Fibroblast of the conjunctiva (primary cell): Measurements from ENCODE around the gene MLST8.

Source experiments
- DNase-seq: peaks from one replicate; pipeline ENCODE4 v3.0.0-alpha.2; 2010; ENCODE audit warnings: low read depth

MLST8 gene

DNA sequence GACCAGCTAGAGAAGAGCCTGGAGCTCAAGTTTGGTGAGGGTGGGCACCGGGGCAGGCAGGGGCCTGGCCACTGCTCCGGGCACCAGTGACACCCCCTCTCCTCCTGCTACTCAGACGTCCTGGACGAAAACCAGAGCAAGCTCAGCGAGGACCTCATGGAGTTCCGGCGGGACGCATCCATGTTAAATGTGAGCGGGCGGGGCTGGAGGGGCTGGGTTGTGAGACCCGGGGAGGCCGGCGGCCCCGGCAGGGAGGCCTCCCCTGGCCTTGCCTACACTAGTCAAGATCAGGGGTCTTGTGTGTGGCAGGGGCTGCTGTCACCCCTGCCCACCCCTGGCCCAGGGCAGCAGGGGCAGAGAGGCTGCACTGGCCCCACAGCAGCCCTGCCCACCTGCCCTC lies 31.9 kb upstream of the MLST8 start:
- DNase-seq = no peak

- DNase-seq = no peak
Observed at GRCh38 chr16:2173916-2174315, 31.3 kb upstream of the MLST8 start.

- no peak for DNase-seq
Observed at GRCh38 chr16:2174396-2175131, 30.7 kb upstream of the MLST8 start.

DNA sequence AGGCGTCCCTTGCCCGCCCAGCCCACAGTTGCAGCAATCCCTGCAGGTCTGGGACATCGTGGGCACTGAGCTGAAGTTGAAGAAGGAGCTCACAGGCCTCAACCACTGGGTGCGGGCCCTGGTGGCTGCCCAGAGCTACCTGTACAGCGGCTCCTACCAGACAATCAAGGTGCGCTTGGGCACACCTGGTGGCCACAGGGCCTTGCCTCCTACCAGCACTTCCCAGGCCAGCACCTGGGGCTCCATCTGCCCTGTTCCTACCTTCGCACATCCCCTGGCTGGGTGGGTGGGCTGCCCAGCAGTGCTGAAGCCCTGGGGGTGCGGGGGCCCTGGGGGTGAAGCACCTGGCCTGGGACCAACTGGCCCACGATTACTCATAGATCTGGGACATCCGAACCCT lies 29.8 kb upstream of the MLST8 start:
- no peak for DNase-seq

DNA sequence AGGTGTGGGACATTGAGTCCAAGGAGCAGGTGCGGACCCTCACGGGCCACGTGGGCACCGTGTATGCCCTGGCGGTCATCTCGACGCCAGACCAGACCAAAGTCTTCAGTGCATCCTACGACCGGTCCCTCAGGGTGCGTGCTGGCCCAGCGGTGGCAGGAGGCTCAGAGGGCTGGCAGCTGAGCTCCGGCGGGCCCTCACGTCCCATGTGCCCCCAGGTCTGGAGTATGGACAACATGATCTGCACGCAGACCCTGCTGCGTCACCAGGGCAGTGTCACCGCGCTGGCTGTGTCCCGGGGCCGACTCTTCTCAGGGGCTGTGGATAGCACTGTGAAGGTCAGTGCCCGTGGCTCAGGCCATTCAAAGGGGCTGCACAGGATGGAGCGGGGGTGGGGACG lies 29.2 kb upstream of the MLST8 start:
- no peak for DNase-seq

GRCh38 chr16:2177101-2177500 lies 28.2 kb upstream of the MLST8 start:
- no peak for DNase-seq

DNA sequence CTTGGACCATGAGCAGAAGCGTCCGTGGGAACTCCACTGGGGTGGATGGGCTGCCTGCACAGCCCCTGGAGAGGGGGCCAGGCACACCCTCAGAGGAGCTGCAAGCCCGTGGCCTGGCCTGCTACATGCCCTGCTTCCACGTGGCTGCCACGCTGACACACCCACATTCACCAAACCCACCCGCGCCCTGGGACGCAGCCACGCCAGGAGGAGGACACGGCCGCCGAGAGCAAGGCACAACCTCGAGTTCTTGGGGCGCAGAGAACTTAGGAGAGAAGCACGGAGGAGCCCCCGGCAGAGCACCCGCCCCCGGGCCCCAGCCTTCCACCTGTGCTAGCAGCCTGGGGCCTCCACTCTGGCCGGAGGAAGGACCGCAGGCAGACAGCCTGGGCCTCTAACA lies 27.7 kb upstream of the MLST8 start:
- DNase-seq = no peak

DNA sequence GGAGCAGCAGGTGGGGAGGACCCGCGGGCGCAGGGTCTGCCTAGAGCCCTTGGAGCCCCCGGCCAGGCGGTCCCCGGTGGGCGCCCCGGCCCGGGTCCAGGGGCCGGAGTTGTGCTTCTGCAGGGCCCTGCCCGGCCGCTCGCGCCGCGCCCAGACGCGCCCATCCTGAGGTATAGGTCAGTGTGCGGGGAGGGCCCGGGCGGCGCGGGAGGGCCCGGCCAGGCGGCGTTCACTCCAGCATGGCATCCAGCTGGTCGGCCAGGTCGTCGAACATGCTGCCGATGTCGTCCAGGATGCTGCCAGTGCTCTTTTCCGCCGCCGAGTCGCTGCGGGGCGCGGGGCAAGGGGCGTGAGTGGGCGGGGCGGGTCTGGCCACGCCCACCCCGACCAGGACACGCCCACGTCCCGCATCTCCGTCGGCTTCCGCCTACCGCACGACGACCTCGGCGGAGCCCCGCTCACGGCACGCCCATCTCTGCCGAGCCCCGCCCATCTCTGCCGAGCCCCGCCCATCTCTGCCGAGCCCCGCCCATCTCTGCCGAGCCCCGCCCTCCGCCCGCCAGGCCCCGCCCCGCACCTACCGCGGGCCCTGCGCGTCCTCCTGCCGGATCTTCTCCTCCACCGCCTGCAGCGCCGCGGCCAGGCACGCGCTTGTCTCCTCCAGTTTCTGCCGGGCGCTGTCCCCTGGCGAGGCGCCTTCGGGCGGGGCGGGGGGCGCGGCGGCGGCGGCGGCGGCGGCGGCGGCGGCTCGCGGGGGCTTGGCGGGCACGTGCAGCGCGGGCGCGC lies 26.7 kb upstream of the MLST8 start:
- DNase-seq = no peak

- DNase-seq = no peak
Observed at GRCh38 chr16:2179107-2179501, 26.1 kb upstream of the MLST8 start.

DNA sequence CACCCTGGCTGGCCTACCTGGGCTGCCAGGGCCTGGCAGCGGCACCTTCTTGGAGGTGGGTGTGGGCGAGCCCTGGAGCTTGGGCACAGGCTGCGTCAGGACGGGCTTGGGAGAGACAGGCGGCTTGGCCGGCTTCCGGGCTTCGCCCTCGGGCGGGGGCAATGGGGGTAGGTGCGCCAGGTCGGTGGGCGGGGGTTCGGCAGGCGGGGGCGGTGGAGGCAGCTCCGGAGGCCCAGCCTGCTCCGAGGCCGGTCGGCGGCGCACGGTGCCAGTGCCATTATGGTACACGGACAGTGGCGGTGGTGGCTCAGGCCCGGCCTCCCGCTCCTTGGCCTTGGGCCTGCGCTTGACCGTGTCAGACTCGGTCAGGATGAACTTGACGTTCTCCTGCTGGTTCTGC lies 25.7 kb upstream of the MLST8 start:
- DNase-seq = no peak

DNA sequence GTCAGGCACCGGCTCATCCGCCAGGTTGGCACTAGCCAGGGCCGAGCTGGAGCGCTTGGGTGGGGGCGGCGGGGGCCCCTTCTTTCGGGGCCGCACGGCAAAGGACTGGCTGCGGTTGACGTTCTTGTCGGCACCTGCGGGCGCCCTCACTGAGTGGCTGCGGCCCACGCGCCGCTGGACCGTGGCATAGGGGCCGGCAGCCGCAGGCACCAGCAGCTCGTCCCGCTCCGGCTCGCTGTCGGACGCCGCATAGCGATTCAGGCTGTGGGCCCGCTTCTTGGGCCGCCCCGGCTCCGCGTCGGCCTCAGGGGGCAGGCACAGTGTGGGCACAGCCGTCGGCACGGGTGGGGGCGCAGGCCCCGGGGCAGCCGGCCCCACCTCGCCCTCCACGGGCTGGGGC lies 24.8 kb upstream of the MLST8 start:
- no peak for DNase-seq

DNA sequence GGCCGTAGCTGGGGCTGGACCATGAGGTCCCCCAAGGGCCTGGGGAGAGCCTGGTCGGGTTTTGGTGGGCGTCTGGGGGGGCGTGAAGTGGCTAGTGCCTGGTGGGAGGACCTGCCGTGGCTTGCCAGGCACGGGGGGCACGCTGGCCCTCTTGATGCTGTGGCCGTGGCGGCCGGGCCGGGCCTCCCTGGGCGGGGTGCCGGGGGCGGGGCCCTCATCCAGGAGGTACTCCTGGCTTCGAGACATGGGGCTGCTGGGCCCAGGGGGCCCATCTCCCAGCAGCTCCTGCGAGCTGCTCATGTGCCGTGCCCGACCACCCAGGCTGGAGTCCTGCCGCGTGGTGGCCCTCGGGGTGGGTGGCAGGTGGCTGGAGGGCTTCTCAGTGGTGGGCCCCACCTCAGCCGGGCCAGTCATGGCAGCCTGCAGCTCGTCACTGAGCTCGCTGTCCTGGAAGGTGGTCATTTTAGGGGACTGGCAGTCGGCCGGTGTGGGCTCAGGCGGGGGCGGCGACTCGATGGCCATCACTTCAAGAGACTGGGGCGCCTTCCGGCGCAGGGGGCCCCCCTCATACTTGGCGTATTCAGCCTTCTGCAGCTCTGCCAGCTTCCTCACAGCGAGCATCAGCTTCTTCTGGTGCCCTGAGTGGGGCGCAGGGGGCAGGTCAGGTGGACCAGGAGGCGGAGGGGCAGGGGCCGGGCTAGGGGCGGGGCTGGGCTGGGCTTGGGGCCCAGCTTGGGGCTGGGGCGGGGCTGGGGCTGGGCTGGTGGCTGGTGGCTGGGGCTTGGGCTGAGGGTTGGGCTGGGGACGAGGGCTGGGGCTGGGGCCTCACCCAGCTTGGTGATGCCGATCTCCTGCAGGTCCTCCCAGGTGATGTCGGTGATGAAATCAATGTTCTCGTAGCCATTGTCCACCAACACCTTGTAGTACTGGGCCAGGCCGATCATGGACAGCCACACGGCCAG lies 24.0 kb upstream of the MLST8 start:
- DNase-seq = no peak

- DNase-seq = no peak
Observed at GRCh38 chr16:2181952-2182351, 23.3 kb upstream of the MLST8 start.

GRCh38 chr16:2183671-2184070 lies 21.6 kb upstream of the MLST8 start:
- DNase-seq = no peak

GRCh38 chr16:2184346-2184745 lies 20.9 kb upstream of the MLST8 start:
- no peak for DNase-seq

GRCh38 chr16:2184962-2185361 lies 20.3 kb upstream of the MLST8 start:
- DNase-seq = no peak

DNA sequence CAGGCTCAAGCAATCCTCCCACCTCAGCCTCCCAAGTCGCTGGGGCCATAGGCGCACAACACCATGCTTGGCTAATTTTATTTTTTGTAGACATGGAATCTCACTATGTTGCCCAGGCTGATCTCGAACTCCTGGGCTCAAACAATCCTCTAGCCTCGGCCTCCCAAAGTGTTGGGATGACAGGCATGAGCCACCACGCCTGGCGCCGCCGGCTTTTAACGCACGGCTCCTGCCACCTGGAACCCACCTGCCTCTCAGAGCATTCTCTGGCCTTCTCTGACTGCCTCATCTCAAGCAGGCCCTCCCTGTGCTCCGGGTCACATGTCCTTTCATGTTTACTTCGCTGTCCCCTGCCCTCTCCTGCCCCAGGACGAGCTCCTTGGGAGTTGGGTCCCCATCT lies 19.2 kb upstream of the MLST8 start:
- no peak for DNase-seq

DNA sequence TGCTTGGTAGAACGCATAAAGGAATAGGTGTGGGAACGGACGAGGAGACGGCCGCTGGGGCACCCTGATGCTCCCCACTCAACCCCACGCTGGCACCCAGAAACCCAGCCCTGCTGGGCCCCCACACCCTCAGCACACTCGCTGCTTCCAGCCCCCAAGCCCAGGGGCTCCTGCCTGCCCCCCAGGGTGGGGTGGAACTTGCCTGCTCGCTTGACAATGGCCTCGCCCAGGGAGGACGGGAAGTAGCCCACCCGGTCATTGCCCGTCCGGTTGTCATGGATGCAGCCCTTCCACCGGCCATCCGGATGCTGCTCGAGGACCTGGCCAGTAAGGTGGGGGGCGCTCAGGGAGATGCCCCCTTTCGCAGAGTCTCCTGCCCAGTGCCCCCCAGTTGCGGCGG lies 18.7 kb upstream of the MLST8 start:
- no peak for DNase-seq

- DNase-seq = no peak
Observed at GRCh38 chr16:2187212-2187611, 18.0 kb upstream of the MLST8 start.

DNA sequence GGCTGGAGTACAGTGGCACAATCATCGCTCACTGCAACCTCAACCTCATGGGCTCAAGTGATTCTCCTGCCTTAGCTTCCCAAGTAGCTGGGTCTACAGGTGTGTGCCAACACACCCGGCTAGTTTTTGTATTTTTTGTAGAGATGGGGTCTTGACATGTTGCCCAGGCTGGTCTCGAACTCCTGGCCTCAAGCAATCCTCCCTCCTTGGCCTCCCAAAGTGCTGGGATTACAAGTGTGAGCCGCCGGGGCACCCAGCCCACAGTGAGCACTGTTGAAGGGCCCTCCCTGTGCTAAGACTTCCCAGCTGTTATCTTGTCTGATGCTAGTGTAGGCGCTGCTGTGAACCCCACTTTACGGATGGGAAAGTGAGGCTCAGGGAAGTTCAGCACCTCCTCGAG lies 16.9 kb upstream of the MLST8 start:
- DNase-seq = no peak

- no peak for DNase-seq
Observed at GRCh38 chr16:2189252-2189893, 15.9 kb upstream of the MLST8 start.

DNA sequence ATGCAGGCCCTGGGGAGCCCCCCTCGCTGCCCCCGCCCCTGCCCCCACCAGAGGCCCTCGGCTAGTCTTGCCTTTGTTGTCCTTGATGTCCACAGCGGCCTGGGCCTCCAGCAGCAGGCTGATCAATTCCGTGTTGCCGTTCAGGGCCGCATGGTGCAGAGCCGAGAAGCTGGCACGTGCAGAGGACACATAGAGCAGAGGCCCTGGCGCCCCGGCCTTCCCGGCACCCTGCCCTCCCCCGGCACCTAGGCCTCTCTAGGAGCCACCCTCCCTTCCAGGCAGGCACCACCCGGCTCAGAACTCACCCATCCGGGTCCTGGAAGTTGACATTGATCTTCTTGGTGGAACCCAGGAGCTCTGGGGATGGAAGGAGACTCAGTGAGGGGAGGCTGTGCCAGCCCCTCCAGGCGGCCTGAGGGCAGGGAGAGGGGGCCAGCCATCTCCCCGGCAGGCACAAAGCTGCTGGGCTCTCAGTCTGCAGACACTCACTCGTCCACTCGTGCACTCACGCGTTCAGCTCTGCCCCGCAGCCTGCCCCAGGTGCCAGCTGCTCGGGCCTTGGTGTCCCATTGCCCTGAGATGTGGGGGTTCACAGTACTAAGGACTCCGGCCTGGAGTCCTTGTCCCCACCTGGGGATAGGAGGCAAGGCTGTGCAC lies 15.1 kb upstream of the MLST8 start:
- DNase-seq = no peak
